Fibroblast of mammary gland (primary cell): ENCODE data around the gene KLF13.

Source experiments
- DNase-seq: peaks from one replicate; pipeline ENCODE4 v3.0.0-alpha.2; 2010; ENCODE audit warnings: low read depth
- H3K4me3 ChIP-seq: 2 replicates; pipeline ENCODE4 v1.5.1; 2011; ENCODE audit warnings: low read depth, mild to moderate bottlenecking, low read length, moderate library complexity; ENCODE audit not compliant: control insufficient read depth
- CTCF ChIP-seq: conservative IDR thresholded peaks from 2 replicates; pipeline ENCODE4 v1.5.1; 2011; ENCODE audit warnings: low read depth, low read length, inconsistent platforms; ENCODE audit not compliant: control insufficient read depth, insufficient read depth

Gene KLF13

GRCh38 chr15:31412824-31413223 is 86.2 kb downstream of the KLF13 start:
- TF ChIP-seq CTCF, result no peak
- no peak overlapping the region for H3K4me3 ChIP-seq
- no peak for DNase-seq

- no peak for DNase-seq
- no peak overlapping the region for H3K4me3 ChIP-seq
- no peak for TF ChIP-seq CTCF
Measured at GRCh38 chr15:31415201-31415600, 88.6 kb downstream of the KLF13 start.

GRCh38 chr15:31419820-31420219 is 93.2 kb downstream of the KLF13 start:
- no peak overlapping the region for H3K4me3 ChIP-seq
- DNase-seq, result no peak
- no peak for TF ChIP-seq CTCF

GRCh38 chr15:31427411-31427810 is 100.8 kb downstream of the KLF13 start:
- TF ChIP-seq CTCF, result no peak
- peak; percentile 53 for DNase-seq
- H3K4me3 ChIP-seq, result no peak overlapping the region
